Sigmoid colon (tissue), 7 donors: ENCODE data around the gene GPR37. TPM values are rescaled to one million over a fixed set of nuclear protein-coding genes. Genes with fewer than 3 reads are reported as not detected.

Experiments
- DNase-seq: peaks from one replicate; pipeline ENCODE4 v3.0.0-alpha.2; 2019
- H3K27ac ChIP-seq, 4 donors: fragments of 200-600 bp; sonication (generic); one replicate each; pipeline ENCODE4 v1.5.1; 2016 to 2019; ENCODE audit warnings: mild to moderate bottlenecking in 1 of 4
- H3K27me3 ChIP-seq, 3 donors: fragments of 200-600 bp; sonication (generic); one replicate each; pipeline ENCODE4 v1.5.1; 2019; ENCODE audit warnings: mild to moderate bottlenecking in 1 of 3
- H3K36me3 ChIP-seq, 4 donors: fragments of 200-600 bp; sonication (generic); one replicate each; pipeline ENCODE4 v1.5.1; 2016 to 2019
- H3K4me1 ChIP-seq, 4 donors: fragments of 200-600 bp; sonication (generic); one replicate each; pipeline ENCODE4 v1.5.1; 2017 to 2019
- H3K4me3 ChIP-seq, 4 donors: fragments of 200-600 bp; sonication (generic); one replicate each; pipeline ENCODE4 v1.5.1; 2017 to 2019; ENCODE audit warnings: mild to moderate bottlenecking in 2 of 4, moderate library complexity in 1 of 4
- H3K9me3 ChIP-seq, 4 donors: fragments of 200-600 bp in 3 of 4; sonication (generic) in 3 of 4; one replicate each; pipeline versions ENCODE4 v1.5.1 to v1.6.1; 2013 to 2019
- CTCF ChIP-seq, 4 experiments: fragments of 450-650 bp in 3 of 4; fragments of 200-600 bp in 1 of 4; IDR thresholded peaks; one replicate each; pipeline ENCODE4 v1.5.1; 2016 to 2019; ENCODE audit warnings: antibody characterized with exemption in 4 of 4, mild to moderate bottlenecking in 3 of 4, moderate library complexity in 2 of 4
- EP300 ChIP-seq, 4 donors: sonication (generic); formaldehyde crosslinking; IDR thresholded peaks; one replicate each; pipeline ENCODE4 v1.6.1; 2017; ENCODE audit warnings: antibody characterized with exemption in 4 of 4
- POLR2A ChIP-seq, 2 donors: fragments of 450-650 bp; IDR thresholded peaks; one replicate each; pipeline ENCODE4 v1.6.1; 2016; ENCODE audit warnings: antibody characterized with exemption in 2 of 2, mild to moderate bottlenecking in 2 of 2, moderate library complexity in 2 of 2
- POLR2AphosphoS5 ChIP-seq, 4 donors: sonication (generic); formaldehyde crosslinking; IDR thresholded peaks; one replicate each; pipeline ENCODE4 v1.6.1; 2017; ENCODE audit warnings: antibody characterized with exemption in 4 of 4
- WGBS, 2 donors: extraction: QIAGEN DNeasy Blood & Tissue Kit; methylation state at CpG; one replicate each; pipeline ENCODE4 v1.1.7; 2013; 5-methylcytosine and 5-hydroxymethylcytosine counted together
- intact Hi-C: fragments of 100-400 bp; cut with DNase I; formaldehyde crosslinking; loops from one replicate; pipeline ENCODE4 v1.15.1; 2023
- polyA plus RNA-seq, 3 donors: library from polyadenylated mRNA; stranded (reverse); fragments of 200-250 nt; gene quantifications; one replicate each; pipeline ENCODE4 v1.2.3, GENCODE V29; 2013
- total RNA-seq, 4 donors: library from RNA; depleted of rRNA; stranded (reverse); fragments of >200 nt; gene quantifications; one replicate each; pipeline ENCODE4 v1.1.0, GENCODE V29; 2016
- donor health status: healthy with polysubstance abuse.
- donor health status: Bipolar disorder and iron deficiency.
- donor health status: healthy.

GPR37 gene
- total and polyA plus RNA-seq, 7 donors = 0.68 to 2.3 (median 1.4) TPM; not detected in 2

- WGBS, 2 donors = 84 to 87% methylated on average over 2 of the region's 2 CpGs
These were observed 11.7 kb upstream of the GPR37 start for GRCh38 chr7:124777268-124777667.

GRCh38 chr7:124776153-124776552 is 10.6 kb upstream of the GPR37 start:
- H3K9me3 ChIP-seq = no peaks in the 10 kb centered on the region
- intact Hi-C loops = no loop called here
- H3K4me1 ChIP-seq = no peaks in the 10 kb centered on the region
- no peak for TF ChIP-seq EP300 (IDR thresholded peaks at IDR 0.05)
- TF ChIP-seq CTCF (IDR thresholded peaks at IDR 0.05) = no peak
- no peak for TF ChIP-seq POLR2AphosphoS5 (IDR thresholded peaks at IDR 0.05)
- no peak for TF ChIP-seq POLR2A (IDR thresholded peaks at IDR 0.05)
- no peak for DNase-seq
- no peak overlapping the region for H3K27ac ChIP-seq
- 57 to 77% methylated on average over 2 of the region's 2 CpGs for WGBS, 2 donors
- no peak overlapping the region for H3K4me3 ChIP-seq
- no peaks in the 10 kb centered on the region for H3K27me3 ChIP-seq
- H3K36me3 ChIP-seq = no peaks in the 10 kb centered on the region

More at GRCh38 chr7:124777268-124777667, 11.7 kb upstream of the GPR37 start:
- Histone ChIP-seq H3K4me3 (no peak overlapping the region), H3K27me3 (no peaks in the 10 kb centered on the region), H3K4me1 (no peaks in the 10 kb centered on the region), H3K36me3 (no peaks in the 10 kb centered on the region), H3K9me3 (no peaks in the 10 kb centered on the region), H3K27ac (no peak overlapping the region)
- intact Hi-C loops = no loop called here
- TF ChIP-seq POLR2AphosphoS5 (IDR thresholded peaks at IDR 0.05) (no peak), POLR2A (IDR thresholded peaks at IDR 0.05) (no peak), EP300 (IDR thresholded peaks at IDR 0.05) (no peak), CTCF (IDR thresholded peaks at IDR 0.05) (no peak)
- DNase-seq = no peak

GRCh38 chr7:124775422-124775821 is 9.8 kb upstream of the GPR37 start:
- H3K9me3 ChIP-seq = no peaks in the 10 kb centered on the region
- no peaks in the 10 kb centered on the region for H3K4me1 ChIP-seq
- no peaks in the 10 kb centered on the region for H3K36me3 ChIP-seq
- no peak overlapping the region for H3K4me3 ChIP-seq
- intact Hi-C loops = no loop called here
- TF ChIP-seq POLR2A (IDR thresholded peaks at IDR 0.05) = no peak
- no peak for TF ChIP-seq EP300 (IDR thresholded peaks at IDR 0.05)
- no peak for TF ChIP-seq POLR2AphosphoS5 (IDR thresholded peaks at IDR 0.05)
- no peak for TF ChIP-seq CTCF (IDR thresholded peaks at IDR 0.05)
- DNase-seq = no peak
- H3K27ac ChIP-seq = no peak overlapping the region
- no peaks in the 10 kb centered on the region for H3K27me3 ChIP-seq

- no peaks in the 10 kb centered on the region for H3K36me3 ChIP-seq
- H3K27ac ChIP-seq = no peak overlapping the region
- intact Hi-C loops = no loop called here
- H3K4me1 ChIP-seq = no peaks in the 10 kb centered on the region
- H3K4me3 ChIP-seq = no peak overlapping the region
- H3K9me3 ChIP-seq = no peaks in the 10 kb centered on the region
- H3K27me3 ChIP-seq = no peaks in the 10 kb centered on the region
- DNase-seq = no peak
- no peak for TF ChIP-seq EP300 (IDR thresholded peaks at IDR 0.05)
- TF ChIP-seq POLR2AphosphoS5 (IDR thresholded peaks at IDR 0.05) = no peak
- TF ChIP-seq POLR2A (IDR thresholded peaks at IDR 0.05) = no peak
- TF ChIP-seq CTCF (IDR thresholded peaks at IDR 0.05) = no peak
- 76 to 87% methylated on average over 4 of the region's 4 CpGs for WGBS, 2 donors
These were observed 8.3 kb upstream of the GPR37 start for GRCh38 chr7:124773938-124774337.

- intact Hi-C loops = no loop called here
- H3K9me3 ChIP-seq = no peaks in the 10 kb centered on the region
- H3K4me3 ChIP-seq = no peak overlapping the region
- no peak for TF ChIP-seq CTCF (IDR thresholded peaks at IDR 0.05)
- no peak for DNase-seq
- no peaks in the 10 kb centered on the region for H3K36me3 ChIP-seq
- H3K4me1 ChIP-seq = no peaks in the 10 kb centered on the region
- no peak overlapping the region for H3K27ac ChIP-seq
- no peaks in the 10 kb centered on the region for H3K27me3 ChIP-seq
- WGBS, 2 donors = 45 to 73% methylated on average over 3 of the region's 3 CpGs
These were observed 7.7 kb upstream of the GPR37 start for GRCh38 chr7:124773339-124773738.
